HG03175 (cell line): ENCODE data around the gene TCF12.

Experiments
- ATAC-seq: cut with Tn5 transposase; IDR thresholded peaks from one replicate; pipeline ENCODE4 v1.9.1; 2021; ENCODE audit warnings: mild to moderate bottlenecking, moderate library complexity; ENCODE audit not compliant: unreplicated experiment

The TCF12 gene

DNA sequence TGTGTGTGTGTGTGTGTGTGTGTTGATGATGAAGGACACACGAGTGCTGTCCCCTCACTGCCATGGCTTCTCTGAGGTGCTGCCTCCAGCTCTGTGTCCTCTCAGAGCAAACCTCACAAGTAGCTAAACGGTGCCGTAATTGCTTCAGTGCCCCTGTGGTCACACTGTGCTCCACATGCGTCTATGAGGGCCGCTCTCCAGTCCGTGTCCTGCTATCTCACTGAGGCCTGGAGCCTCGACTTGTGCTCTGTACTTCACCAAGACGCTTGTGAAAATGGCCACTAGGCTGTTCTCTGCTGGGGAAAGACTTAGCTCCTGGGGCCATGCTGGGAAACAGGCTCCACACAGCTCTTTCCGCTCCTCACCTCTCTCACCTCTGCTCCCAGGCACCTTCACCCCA lies 392.4 kb downstream of the TCF12 start:
- ATAC-seq = no peak

DNA sequence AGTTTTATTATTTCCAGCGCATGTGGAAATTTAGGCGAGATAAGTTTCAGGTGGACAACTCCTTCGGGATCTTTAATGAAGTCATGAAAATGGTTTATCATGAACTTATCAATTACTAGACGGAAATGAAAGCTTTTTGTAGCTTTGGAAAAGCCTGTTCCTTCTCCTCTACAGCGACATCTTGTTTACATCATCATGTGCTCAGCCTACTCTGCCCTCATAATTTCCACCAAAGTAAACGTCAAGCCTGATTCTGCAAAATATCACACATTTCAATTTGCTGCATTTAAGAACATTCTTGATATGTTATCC lies 393.5 kb downstream of the TCF12 start:
- no peak for ATAC-seq

- ATAC-seq = no peak
These were observed 394.1 kb downstream of the TCF12 start for GRCh38 chr15:57312318-57313133.

- ATAC-seq = no peak
These were observed 394.7 kb downstream of the TCF12 start for GRCh38 chr15:57313134-57313483.

DNA sequence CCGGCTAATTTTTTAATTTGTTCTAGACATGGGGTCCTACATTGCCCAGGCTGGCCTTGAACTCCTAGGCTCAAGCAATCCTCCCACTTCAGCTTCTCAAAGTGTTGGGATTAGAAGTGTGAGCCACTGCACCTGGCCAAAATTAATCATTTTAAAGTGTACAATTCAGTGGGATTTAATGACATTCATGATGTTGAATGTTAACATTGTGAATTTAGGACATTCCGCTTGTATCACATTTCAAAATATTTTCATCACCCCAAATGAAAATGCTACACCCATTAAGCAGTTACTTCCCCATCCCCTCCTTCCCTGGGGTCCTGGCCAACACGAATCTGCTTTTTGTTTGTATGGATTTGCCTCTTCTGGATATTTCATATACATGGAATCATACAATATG lies 395.8 kb downstream of the TCF12 start:
- no peak for ATAC-seq

GRCh38 chr15:57316451-57316850 lies 398.0 kb downstream of the TCF12 start:
- ATAC-seq = no peak

DNA sequence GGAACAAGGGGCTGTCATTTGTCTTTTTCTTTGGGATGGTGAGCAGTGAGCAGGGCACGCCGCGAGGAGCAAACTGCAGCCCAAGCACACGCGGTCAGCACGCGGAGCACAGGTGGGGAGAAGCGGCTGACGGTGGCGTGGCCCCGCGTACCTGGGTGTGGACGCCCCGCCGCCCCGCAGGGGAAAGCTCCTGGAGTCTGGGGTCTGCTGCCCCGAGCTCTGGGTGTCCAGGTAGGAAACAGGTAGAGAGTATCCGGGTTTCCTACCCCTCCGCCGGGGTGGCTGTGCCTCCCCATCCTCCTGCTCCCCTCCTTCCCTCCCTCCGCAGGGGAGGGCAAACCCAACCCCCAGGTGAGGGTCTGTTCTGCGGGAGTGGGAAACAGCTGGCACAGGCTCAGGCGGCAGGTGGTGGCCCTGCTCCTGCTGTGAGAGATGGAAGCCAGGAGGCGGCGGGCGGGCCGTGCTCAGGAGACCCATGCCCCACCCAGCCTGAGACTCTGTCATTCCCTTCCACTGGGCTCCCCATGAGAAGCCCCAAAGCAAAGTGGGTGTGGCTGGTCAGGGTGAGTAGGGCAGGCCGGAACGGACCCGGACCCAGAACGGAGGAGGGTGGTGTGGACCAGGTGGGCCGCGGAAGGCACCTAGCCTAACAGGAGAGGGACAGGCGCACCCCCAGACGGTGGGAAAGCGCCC lies 400.9 kb downstream of the TCF12 start:
- ATAC-seq = no peak

DNA sequence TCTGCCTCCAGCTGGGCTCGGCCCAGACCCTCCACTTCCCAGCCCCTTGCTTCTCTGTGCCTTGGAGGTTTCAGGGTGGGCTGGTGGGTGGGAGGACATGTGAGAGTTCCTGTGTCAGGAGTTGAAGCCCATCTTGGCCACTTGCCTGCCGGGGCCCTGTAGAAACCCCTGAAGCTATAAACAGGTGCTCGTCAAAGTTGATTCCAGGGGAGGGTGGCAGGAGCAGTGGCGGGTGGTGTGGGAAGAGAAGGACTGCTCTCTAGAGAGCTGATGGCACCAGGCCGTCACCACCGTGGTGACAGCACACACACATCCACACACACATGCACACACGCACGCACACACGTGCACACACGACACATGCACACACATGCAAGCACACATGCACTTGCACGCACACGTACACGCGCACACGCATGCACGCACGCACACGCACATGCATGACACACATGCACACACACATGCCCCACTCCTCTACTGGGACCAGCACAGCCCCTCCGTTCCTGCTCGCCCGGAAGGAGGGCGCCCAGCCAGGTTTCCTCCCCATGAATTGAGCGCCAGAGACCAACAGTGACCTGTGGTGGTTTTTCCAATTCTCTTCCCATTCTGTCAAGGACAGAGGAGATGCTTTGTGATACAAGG lies 401.6 kb downstream of the TCF12 start:
- ATAC-seq = no peak

- no peak for ATAC-seq
These were observed 402.3 kb downstream of the TCF12 start for GRCh38 chr15:57320631-57321220.

DNA sequence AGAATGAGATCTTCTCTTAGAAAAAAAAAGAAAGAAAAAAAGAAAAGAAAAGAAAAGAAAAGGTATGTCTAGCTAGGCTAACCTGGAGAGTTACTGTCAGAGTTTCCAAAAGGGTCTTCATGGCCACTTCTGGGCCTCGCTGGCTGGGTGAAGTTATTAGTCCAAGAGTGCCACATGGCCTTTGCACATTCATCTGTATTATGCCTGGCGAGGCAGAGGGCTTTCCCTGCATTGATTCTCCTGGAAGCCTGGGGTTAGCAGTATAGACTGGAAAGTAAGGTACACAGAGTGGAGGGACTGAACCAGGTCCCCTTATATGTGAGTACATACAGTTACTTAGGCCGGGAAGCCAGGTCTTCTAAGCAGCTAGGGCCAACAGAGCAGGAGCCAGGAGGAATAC lies 403.0 kb downstream of the TCF12 start:
- no peak for ATAC-seq

- ATAC-seq = no peak
These were observed 403.6 kb downstream of the TCF12 start for GRCh38 chr15:57321973-57322601.

- no peak for ATAC-seq
These were observed 404.3 kb downstream of the TCF12 start for GRCh38 chr15:57322602-57323250.

DNA sequence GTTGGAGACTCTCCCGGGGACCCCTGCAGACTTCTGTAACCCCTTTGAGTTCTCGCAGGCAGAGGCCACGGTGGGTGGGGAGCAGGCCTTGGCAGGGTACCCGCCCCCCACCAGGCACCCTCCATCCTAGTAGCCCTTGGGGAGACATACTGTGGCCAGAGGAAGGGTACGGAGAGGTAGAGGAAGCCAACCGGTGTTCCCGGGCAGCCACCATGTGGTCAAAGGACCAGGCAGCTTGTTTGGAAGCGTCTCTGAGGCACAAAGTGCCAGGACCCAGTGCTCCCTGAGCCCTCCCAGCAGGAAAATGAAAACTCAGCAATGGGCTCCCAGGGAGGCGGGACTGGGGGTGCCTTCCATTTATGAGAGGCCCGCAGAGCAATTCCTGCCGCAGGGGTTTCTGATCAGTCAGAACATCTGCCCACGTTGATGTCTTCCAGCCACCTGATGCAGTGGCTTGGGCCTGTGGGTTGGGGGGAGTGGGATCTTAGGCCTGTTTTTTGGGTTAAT lies 404.9 kb downstream of the TCF12 start:
- no peak for ATAC-seq

DNA sequence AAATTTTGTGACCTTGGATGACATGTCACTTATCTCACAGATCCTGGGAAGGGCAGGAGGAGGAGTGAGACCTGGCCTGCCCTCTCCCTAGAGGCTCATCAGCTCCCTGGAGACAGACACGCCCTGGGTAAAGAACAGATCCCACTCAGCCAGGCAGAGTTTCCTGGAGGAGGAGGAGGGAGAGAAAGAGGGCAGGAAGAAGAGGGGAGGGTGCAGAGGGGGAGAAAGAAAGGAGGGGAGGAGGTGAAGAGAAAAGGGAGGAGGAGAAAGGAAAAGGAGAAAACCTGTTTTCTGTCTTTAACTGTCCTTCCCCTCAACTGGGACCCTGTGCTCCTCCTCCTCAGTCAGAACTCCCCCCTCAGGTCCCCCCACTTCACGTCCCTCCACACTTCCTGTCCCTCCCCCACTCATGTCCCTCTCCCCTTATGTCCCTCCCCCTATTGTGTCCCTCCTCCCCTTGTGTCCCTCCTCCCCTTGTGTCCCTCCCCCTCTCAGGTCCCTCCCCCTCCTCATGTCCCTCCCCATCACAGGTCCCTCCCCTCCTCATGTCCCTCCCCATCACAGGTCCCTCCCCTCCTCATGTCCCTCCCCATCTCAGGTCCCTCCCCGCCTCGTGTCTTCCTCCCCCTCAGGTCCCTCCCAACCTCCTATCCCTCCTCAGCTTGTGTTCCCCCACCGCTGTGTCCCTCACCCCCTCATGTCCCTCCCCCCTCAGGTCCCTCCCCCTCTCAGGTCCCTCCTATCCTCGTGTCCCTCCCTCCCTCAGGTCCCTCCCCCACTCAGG lies 405.6 kb downstream of the TCF12 start:
- no peak for ATAC-seq

DNA sequence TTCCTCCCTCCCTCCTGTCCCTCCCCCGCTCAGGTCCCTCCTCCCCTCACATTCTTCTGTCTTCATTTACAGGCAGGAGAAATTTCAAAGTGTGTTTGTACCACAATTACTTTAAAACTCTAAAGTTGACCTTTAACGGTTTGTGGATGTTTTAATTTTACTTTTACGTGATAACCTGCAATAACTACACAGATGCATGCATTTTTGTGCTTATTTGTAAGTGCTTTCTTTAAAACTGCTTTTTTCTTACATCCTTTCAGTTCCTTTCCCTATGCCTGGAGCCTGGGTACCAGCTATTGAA lies 406.1 kb downstream of the TCF12 start:
- no peak for ATAC-seq

GRCh38 chr15:57324944-57325679 lies 406.7 kb downstream of the TCF12 start:
- no peak for ATAC-seq

- ATAC-seq = no peak
These were observed 407.8 kb downstream of the TCF12 start for GRCh38 chr15:57326196-57326595.

GRCh38 chr15:57327985-57328471 lies 409.6 kb downstream of the TCF12 start:
- ATAC-seq = no peak

DNA sequence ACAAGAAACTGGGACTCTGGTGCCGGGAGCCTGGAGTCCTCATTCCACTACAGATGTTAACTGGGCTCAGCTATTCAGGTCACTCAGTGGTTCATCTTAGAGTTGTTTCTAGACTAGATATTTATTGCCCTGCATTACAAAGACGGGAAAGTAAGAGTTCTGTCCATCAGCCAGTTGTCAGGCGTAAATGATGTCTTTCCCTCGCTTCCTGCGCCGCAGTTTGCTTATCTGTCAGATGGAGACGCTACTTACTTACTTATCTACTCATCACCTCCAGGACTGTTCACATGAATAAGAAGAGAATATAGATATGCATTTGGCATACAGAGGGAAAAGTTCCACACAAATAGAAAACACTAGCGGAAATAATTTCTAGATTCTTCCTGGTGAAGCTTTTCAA lies 410.0 kb downstream of the TCF12 start:
- no peak for ATAC-seq
